Mesodermal cell (in vitro differentiated cells): Measurements from ENCODE around the gene TMEM117.
"Not testable (repeated sequence)": the region's sequence is repeated elsewhere in the genome, so short reads cannot be mapped to it uniquely, and the experiment has no call there.

Experiments
- H3K27ac ChIP-seq: 2 replicates; pipeline ENCODE4 v1.7.0; 2013; ENCODE audit warnings: mild to moderate bottlenecking, low read depth, low read length, moderate library complexity; ENCODE audit not compliant: severe bottlenecking
- H3K36me3 ChIP-seq: 2 replicates; pipeline ENCODE4 v1.7.1; 2013; ENCODE audit warnings: mild to moderate bottlenecking, low read length, moderate library complexity; ENCODE audit not compliant: control insufficient read depth, insufficient read depth
- H3K4me1 ChIP-seq: one replicate; pipeline ENCODE4 v1.7.1; 2013; ENCODE audit warnings: mild to moderate bottlenecking, low read length; ENCODE audit not compliant: insufficient read depth, control insufficient read depth, poor library complexity, severe bottlenecking
- H3K4me3 ChIP-seq: 2 replicates; pipeline ENCODE4 v1.7.0; 2013; ENCODE audit warnings: low read length, control low read depth, mild to moderate bottlenecking; ENCODE audit not compliant: insufficient read depth, poor library complexity, severe bottlenecking; ENCODE audit errors: extremely low read depth
- H3K9me3 ChIP-seq: 2 replicates; pipeline ENCODE4 v1.7.1; 2013; ENCODE audit warnings: mild to moderate bottlenecking, low read length, moderate library complexity; ENCODE audit not compliant: control insufficient read depth
- WGBS, 2 experiments: methylation state at CpG; one replicate each; pipeline ENCODE4 v1.1.5; 2013; ENCODE audit warnings: missing lambda C conversion rate in 2 of 2; ENCODE audit not compliant: insufficient coverage in 2 of 2; 5-methylcytosine and 5-hydroxymethylcytosine counted together

TMEM117 gene

DNA sequence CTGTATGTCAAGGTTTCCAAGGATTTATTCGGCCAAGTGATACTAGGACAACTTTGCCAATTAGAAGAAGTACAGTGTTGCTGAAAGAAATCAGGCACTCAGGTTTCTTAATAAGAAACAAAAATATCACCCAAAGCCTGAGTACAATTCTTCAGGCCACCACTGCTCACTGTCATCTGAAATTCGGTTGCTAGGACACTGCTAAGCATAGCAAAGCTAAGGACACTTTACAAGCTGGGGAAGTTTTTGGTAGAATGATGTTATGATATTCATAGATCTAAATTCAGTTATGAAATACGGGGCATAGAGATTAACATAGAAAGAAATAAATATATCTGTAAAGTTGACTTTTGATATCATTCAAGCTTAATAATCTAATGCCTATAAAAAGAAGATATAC, 535.1 kb downstream of the TMEM117 start:
- Histone ChIP-seq H3K27ac (no peak overlapping the region), H3K4me3 (no peak overlapping the region), H3K4me1 (no peaks in the 10 kb centered on the region), H3K9me3 (no peaks in the 10 kb centered on the region), H3K36me3 (no peaks in the 10 kb centered on the region)
- WGBS, 2 experiments: 80 to 83% methylated on average over 1 of the region's 3 CpGs

DNA sequence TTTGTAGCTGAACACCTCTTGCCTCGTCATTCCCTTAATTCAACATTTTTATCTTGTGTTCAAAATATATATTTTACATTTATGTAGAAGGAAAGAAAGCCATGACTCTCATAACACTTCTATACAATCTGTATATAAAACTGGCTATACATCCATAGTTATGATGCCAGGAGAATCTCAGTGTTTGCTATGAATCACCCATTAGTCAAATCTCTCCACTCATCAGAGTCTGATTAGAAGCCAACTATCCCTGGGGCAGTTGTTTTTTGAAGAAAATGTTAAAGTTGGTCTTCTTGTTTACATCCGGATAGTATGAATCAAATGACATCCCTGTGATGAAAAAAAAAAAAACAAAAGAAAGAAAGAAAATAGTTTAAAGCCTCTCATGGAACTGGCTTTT, 536.4 kb downstream of the TMEM117 start:
- 89% methylated on average over 1 of the region's 2 CpGs; no CpG with 5 or more reads in 1 of the 2 experiments for WGBS, 2 experiments

DNA sequence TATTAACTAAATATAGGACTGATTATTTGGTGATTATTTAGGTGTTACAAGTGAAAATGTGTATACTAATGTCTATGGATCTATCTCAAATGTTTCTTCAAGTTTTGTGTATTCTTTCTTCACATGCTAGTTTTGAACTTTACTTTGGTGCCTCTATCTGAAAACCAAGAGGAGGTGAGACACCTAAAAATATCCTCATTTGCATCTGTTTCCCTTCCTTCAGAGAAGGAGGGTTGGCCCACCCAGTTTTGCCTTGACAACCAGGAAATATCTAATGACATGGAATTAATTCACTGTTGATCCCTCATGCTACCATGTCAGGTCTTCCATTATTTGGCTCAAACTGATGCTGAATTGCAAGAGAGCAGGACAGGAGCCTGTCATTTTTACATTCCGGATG, 539.8 kb downstream of the TMEM117 start:
- Histone ChIP-seq H3K4me1 (no peaks in the 10 kb centered on the region), H3K36me3 (no peaks in the 10 kb centered on the region), H3K27ac (no peak overlapping the region), H3K9me3 (no peaks in the 10 kb centered on the region), H3K4me3 (no peak overlapping the region)
- 60% methylated on average over 1 of the region's 1 CpG; no CpG with 5 or more reads in 1 of the 2 experiments for whole genome bisulfite sequencing, 2 experiments

More for the DNA sequence above, 536.4 kb downstream of the TMEM117 start:
- H3K27ac ChIP-seq: no peak overlapping the region
- no peaks in the 10 kb centered on the region for H3K9me3 ChIP-seq
- no peaks in the 10 kb centered on the region for H3K36me3 ChIP-seq
- H3K4me3 ChIP-seq: no peak overlapping the region
- H3K4me1 ChIP-seq: no peaks in the 10 kb centered on the region

DNA sequence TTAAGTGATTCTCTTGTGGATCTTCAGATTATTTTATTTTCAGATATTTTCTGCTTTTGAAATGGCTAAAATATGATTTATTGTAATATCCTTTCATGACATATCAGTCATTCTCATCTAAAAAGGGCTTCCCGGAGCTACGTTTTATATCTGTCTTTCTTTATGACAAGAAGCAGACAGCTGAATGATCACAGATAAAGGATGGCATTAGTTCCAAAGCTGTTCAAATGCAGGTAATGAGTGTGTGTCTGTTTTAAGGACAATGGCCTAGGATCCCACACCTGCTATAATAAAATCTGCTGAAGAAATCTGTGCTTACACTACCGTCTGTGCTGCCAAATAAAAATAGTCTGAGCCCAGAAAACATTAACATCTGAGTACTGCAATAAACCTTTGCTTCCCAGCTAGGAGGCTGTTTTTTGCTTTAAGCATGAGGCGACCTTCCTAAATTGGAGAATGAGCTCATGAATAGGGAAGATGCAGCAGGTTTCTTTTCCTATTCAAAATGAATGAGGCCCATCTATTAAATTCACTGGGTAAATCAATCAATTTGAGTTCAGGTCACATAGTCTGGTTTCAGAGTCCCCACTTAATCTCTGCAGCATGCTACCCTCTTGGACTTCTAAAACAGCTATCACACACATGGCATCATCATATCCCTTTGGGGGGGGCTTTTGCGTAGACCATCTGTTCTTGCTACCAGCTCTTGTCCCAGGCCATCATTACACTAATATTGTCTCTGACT, 541.7 kb downstream of the TMEM117 start:
- Histone ChIP-seq H3K27ac (no peak overlapping the region), H3K9me3 (no peaks in the 10 kb centered on the region), H3K4me3 (no peak overlapping the region), H3K36me3 (no peaks in the 10 kb centered on the region), H3K4me1 (no peaks in the 10 kb centered on the region)
- 75 to 87% methylated on average over 1 to 3 of the region's 5 CpGs for WGBS, 2 experiments

DNA sequence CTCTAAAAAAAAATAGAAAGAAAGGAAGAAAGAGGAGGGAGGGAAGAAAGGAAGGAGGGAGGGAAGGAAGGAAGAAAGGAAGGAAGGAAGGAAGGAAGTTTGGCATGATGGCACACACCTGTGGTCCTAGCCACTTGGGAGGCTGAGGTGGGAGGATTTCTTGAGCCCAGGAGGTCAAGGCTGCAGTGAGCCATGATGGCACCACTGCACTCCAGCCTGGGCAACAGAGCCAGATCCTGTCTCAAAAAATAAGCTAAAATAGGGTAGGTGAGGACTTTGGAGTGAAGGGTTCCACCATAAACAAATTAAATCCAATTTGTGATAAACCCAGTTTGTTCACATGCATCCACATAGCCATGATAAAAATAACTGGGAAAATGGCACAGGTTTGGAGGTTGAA, 543.2 kb downstream of the TMEM117 start:
- H3K9me3 ChIP-seq, H3K4me1 ChIP-seq, H3K36me3 ChIP-seq, H3K4me3 ChIP-seq, H3K27ac ChIP-seq: not testable (repeated sequence)

DNA sequence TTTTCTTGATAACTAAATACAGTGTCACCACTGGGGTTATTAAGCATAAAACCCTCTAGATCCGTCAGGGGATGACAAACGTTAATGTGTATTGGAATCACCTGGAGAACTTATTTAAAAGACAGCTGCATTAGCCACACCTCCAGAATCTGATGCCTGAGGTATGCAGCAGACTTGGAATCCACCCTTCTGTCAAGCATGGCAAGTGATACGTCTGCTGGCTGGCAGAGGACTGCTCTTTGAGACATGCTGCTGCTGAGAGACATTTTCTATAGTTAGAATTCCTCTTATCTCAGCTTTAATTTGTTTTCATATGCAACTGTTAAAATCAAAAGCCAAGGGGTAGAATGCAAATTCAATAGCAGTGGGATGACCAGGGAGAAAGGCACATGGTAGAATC, 544.0 kb downstream of the TMEM117 start:
- no peaks in the 10 kb centered on the region for H3K9me3 ChIP-seq
- no peak overlapping the region for H3K4me3 ChIP-seq
- H3K27ac ChIP-seq: no peak overlapping the region
- H3K4me1 ChIP-seq: no peaks in the 10 kb centered on the region
- no peaks in the 10 kb centered on the region for H3K36me3 ChIP-seq
- WGBS, 2 experiments: 50% methylated on average over 1 of the region's 3 CpGs; no CpG with 5 or more reads in 1 of the 2 experiments

DNA sequence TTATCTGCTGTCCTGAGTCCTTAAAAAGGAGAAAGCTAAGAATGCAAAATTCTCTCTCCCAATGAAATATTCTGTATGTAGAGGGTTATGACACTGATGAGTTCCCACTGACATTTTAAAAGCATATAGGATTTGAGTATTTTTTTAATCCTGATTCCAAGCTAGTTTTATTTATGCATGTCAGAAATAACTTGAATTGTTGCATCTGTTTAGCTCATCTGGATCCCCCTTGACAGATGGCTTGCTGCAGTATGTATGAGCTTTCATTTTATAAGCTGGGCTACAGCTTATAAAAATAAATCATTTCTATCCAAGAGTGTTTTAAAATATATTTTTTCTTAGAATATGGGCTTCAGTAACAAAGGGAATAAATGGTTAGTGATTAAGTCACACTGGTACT, 545.0 kb downstream of the TMEM117 start:
- Histone ChIP-seq H3K9me3 (no peaks in the 10 kb centered on the region), H3K36me3 (no peaks in the 10 kb centered on the region), H3K4me1 (no peaks in the 10 kb centered on the region), H3K4me3 (no peak overlapping the region), H3K27ac (no peak overlapping the region)

DNA sequence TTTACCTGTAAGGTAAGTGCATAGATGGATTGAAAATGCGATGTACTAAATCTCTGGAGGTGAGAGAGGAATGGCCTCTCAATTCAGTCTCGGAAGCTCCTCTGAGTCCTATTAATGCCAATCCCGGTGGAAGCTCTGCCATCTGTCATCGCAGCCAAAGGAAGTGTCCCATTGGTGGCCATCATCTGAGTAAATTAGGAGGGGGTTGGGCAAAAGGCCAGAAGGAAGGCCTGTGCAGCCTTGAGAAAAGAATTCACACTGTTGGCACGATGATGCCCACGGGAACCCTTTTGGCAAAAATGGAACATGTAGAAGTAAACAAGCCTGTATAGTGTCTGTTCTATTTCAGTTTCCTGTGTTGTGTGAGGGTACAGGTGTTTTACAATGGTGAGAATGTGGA, 545.5 kb downstream of the TMEM117 start:
- Histone ChIP-seq H3K4me1 (no peaks in the 10 kb centered on the region), H3K9me3 (no peaks in the 10 kb centered on the region), H3K4me3 (no peak overlapping the region), H3K36me3 (no peaks in the 10 kb centered on the region), H3K27ac (no peak overlapping the region)
- WGBS, 2 experiments: 93 to 99% methylated on average over 5 of the region's 6 CpGs

DNA sequence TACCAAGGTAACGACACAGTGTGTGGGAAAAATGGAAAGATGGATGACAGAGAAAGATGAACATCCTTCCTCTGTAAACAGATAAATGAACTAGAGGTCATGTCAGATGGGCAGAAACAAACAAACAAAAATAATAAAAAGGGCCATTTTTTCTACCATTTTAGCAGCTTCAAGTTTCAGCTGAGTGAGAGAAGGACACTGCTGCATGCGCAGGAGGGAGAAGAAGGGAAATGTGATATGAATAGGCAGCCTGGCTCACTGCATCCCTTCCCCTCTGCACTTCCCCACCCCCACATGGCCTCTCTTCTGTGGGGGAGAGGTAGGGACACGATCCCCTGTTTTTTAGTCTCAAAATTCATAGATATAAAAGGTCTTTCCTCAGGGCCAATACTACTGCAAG, 548.3 kb downstream of the TMEM117 start:
- WGBS, 2 experiments: no CpG with 5 or more reads among the region's 3 CpGs
- H3K4me1 ChIP-seq: no peaks in the 10 kb centered on the region

DNA sequence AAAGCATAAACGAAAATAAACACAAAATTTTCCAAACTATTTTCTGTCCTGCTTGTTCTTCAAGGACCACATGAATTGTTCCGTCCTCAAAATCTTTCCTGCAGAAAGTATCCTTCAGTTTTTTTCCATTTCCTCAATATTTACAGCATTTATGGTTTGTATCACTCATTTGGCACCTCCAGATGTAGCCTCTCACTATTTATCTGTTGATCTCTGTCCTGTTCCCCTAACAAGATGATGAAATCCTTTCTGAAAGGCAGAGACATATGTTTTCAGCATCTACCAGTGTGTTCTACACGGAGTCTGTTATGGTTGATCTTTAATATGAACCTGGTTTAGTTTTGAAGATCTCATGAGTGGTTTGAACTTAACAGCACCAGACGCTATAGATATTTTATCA, 550.1 kb downstream of the TMEM117 start:
- Histone ChIP-seq H3K27ac (no peak overlapping the region), H3K9me3 (no peaks in the 10 kb centered on the region), H3K4me3 (no peak overlapping the region), H3K4me1 (no peaks in the 10 kb centered on the region), H3K36me3 (no peaks in the 10 kb centered on the region)
- 66 to 92% methylated on average over 2 of the region's 4 CpGs for WGBS, 2 experiments

More for the DNA sequence above, 548.3 kb downstream of the TMEM117 start:
- Histone ChIP-seq H3K27ac (no peak overlapping the region), H3K36me3 (no peaks in the 10 kb centered on the region), H3K9me3 (no peaks in the 10 kb centered on the region), H3K4me3 (no peak overlapping the region)

DNA sequence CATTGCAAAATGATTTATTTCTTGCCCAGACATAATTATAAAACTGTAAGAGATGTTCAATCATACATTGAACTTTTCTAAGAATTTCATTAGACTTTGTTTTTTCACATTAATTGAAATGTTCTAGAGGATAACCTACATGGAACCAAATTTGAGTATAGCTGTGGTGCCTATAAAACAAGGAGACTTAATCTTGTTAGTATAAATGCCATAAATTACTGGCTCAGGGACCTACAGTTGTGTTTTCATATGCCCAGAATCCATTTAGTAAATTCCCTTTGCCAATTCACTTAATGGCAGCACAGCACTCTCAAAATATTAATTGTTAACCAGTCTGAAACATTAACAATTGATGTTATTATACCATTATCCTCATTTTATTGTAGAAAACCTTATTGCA, 551.7 kb downstream of the TMEM117 start:
- no peaks in the 10 kb centered on the region for H3K4me1 ChIP-seq
- H3K27ac ChIP-seq: no peak overlapping the region
- no peaks in the 10 kb centered on the region for H3K36me3 ChIP-seq
- H3K9me3 ChIP-seq: no peaks in the 10 kb centered on the region
- no peak overlapping the region for H3K4me3 ChIP-seq
